HG03565 (cell line): ENCODE measurements around the gene P2RY8.
"Not testable (repeated sequence)": the region's sequence is repeated elsewhere in the genome, so short reads cannot be mapped to it uniquely, and the experiment has no call there.

Experiments used
- ATAC-seq: cut with Tn5 transposase; IDR thresholded peaks from one replicate; pipeline ENCODE4 v1.9.1; 2021; ENCODE audit warnings: mild to moderate bottlenecking, moderate library complexity; ENCODE audit not compliant: unreplicated experiment

The P2RY8 gene

DNA sequence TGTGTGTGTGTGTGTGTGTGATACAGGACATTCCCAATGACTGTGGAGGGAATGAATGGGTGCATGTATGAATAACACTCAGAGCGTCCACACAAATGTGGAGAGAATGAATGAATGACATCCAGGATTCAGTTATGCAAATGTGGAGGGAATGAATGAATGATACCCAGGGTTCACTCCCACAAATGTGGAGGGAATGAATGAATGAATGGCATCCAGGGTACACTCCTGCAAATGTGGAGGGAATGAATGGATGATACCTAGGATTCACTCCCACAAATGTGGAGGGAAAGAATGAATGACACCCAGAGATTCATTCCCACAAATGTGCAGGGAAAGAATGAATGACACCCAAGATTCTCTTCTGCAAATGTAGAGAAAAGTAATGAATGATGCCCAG lies 48.2 kb downstream of the P2RY8 start:
- no peak for ATAC-seq

DNA sequence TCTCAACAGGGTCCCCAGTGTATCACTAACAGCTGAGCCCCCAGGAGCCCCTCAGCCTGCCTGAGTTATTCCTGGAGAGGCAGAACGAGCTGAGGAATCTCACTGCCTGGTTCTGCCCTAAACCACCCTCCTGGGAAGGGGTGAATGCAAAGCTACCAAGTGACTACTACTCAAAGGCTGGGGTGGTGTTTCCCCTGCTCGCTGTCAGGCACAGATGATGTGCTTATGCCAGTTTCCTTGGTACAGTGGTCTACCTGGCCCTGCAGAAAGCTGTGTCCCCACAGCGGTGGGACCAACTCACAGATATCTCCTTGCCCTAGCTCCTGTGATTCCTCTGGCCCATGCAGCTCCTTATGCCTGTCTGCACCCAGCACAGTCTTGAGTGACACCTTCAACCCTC lies 48.8 kb downstream of the P2RY8 start:
- no peak for ATAC-seq

DNA sequence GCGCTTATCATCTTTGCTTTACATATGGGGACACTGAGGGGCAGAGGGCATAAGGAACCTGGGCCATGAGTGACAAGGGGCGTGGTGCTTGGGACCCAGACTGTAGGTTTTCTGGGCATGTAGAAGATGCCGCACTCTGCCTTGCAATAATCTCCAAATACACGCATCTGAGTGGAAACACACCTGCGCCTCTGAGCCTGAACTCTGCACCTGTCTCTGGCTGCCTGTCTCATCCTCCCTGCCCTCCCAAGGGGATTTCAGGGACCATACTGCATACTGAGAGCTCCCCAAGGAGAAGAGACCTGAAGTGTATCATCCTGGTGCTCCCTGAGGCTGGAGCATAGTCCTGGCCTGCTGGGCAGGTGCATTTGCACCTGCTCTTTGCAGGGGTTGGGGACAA lies 49.6 kb downstream of the P2RY8 start:
- no peak for ATAC-seq

DNA sequence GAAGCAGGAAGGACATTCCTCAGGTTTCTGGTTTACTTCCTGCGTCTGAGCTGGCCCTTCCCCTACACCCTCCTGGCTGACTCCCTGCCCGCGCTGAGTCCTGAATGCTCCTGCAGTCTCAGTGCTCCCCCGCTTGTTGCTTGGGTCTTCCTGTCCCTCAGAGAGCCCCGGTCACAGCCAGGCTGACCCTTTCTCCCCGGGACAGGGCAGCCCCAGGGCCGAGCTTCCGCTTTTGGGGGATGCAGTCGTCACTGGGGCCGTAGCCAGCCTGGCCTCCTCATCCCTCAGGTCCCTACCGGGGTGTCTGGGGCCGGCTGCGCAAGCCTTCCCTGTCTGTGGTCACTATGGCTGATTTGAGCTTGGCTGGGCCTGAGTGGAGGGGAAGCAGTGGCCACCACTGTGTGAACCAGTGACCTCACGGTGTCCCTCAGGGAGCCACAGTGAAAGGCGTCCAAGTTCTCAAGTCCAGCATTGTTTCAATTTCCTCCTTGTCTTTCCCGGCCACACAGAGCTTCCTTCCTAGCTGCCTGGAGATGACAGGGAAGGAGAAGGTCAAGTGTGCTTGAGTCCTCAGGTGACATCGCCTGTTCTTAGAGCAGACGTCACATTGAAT lies 50.1 kb downstream of the P2RY8 start:
- ATAC-seq, result no peak

DNA sequence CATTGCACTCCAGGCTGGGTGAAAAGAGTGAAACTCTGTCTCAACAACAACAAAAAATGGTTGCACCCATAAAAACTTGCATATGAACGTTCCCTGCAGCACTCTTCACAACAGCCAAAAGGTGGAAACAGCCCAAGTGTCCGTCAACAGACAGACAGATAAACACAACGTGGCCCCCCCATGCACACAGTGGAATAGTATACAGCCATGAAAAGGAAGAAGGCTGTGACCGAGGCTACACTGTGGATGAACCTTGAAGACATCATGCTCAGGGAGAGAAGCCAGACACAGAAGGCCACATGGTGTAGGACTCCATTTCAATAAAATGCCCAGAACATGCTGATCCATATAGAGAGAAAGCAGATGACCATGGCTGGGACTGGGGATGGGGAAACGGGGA lies 50.8 kb downstream of the P2RY8 start:
- ATAC-seq, result no peak

DNA sequence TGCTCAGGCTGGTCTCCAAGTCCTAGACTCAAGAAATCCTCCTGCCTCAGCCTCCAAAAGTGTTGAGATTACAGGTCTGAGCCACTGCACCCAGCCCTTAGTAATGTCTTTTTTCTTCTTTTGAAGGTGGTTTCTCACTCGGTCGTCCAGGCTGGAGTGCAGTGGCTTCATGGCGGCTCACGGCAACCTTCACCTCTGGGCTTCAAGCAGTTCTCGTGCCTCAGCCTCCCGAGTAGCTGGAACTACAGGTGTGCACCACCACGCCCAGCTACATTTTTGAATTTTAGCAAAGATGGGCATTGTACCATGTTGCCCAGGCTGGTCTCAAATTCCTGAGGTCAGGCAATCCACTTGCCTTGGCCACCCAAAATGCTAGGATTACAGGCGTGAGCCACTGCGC lies 52.0 kb downstream of the P2RY8 start:
- no peak for ATAC-seq

DNA sequence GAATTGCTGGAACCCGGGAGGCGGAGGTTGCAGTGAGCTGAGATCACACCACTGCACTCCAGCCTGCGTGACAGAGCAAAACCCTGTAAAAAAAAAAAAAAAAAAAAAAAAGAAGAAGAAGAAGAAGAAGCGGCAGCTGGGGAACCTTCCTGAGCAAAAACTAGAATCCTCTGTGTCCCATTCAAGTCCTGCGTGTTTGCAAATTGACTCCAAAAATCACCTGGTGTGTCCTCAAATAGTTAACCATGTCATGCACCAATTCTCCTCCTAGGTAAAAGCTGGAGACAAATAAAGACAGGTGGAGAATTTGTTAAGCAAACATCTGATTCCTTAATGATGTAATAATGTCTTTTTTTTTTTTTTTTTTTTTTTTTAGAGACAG lies 52.4 kb downstream of the P2RY8 start:
- ATAC-seq, result no peak

DNA sequence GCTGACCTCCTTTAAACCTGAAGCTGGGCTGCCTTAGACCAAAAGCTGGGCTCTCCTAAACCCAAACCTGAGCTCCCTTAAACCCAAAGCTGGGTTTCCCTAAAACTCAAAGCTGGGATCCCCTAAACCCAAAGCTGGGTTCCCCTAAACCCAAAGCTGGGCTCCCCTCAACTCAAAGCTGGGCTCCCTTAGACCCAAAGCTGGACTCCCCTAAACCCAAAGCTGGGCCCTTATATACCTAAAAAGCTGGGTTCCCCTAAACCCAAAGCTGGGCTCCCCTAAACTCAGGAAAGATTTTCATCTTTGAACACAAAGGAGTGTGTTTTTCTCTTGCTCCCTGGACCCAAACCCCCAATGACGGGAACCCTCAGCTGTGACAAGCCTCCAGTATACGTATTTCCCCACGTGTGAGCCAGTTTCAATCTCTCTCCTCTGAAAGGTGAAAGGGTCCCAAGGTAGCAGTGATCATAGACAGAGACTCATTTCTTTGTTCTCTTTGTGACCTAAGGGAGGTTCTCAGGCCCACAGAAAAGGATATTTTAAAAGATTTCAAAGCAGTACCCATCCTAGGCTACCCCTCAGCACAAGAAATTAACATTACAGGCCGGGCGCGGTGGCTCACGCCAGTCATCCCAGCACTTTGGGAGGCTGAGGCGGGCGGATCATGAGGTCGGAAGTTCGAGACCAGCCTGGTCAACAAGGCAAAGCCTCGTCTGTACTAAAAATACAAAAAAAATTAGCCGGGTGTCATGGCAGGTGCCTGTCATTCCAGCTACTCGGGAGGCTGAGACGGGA lies 52.9 kb downstream of the P2RY8 start:
- peak; percentile 39 for ATAC-seq

DNA sequence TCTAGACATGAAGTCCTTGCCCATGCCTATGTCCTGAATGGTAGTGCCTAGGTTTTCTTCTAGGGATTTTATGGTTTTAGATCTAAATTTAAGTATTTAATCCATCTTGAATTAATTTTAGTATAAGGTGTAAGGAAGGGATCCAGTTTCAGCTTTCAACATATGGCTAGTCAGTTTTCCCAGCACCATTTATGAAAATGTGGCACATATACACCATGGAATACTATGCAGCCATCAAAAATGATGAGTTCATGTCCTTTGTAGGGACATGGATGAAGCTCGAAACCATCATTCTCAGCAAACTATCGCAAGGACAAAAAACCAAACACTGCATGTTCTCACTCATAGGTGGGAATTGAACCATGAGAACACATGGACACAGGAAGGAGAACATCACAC lies 54.5 kb downstream of the P2RY8 start:
- not testable (repeated sequence) for ATAC-seq

DNA sequence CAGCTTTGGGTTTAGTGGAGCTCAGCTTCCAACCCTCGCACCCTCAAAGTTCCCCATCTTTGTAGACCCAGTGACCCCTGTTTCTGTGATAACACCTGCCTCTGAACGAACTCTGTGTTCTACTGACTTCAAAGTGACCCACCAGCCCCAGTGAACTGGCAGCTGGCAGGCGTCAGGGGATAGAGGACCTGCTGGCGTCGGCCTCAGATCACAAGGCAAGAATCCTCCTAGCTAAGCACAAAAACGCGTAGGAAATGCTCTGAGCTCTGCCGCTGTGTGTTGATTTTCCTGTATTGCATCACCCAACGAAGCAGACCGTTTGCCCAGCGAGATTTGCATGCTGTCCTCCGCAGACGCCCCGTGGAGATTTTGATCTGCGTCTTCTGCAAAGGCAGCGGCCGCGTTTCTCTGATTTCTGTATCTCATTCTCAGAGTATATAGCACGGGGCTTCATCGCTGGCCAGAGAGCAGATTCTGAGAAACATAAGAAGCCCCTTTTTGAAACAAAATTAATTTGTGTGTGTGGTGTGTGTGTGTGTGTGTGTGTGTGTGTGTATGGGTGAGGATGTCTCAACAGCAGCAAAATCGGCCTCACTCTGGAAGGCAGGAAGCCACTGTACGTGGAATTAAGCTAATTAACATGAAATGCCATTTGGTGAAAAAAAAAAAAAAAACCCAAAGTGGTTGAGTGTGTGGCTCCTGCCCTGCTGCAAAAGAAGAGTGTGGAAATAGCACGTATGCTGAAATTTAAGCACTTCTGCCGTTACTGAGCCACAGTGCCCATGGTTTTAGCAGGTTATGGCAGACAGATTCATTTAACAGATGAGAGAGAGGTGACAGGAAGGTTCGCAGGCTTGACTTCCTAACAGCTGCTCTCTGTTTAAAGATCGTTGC lies 55.1 kb downstream of the P2RY8 start:
- peak; percentile 45 for ATAC-seq

DNA sequence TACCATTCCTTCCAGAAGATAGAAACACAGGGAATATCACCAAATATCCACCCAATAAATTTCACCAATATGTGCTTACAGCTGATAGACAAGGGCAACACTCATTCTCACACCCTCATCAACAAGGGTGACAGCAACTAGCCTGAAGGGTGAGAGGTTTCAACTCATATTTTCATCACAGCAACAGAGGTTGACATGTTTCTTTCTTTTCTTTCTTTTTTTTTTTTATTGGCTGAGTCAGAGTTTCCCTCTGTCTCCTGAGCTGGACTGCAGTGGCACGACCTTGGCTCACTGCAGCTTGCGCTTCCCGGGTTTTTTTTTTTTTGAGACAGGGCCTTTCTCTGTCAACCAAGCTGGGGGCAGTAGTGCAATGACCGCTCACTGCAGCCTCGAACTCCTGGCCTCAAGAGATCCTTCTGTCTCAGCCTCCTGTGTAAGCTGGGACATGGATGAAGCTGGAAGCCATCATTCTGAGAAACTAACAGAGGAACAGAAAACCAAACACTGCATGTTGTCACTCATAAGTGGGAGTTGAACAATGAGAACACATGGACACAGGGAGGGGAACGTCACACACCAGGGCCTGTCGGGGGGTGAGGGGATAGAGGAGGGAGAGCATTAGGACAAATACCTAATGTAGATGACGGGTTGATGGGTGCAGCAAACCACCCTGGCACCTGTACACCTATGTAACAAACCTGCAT lies 56.8 kb downstream of the P2RY8 start:
- ATAC-seq, result no peak

DNA sequence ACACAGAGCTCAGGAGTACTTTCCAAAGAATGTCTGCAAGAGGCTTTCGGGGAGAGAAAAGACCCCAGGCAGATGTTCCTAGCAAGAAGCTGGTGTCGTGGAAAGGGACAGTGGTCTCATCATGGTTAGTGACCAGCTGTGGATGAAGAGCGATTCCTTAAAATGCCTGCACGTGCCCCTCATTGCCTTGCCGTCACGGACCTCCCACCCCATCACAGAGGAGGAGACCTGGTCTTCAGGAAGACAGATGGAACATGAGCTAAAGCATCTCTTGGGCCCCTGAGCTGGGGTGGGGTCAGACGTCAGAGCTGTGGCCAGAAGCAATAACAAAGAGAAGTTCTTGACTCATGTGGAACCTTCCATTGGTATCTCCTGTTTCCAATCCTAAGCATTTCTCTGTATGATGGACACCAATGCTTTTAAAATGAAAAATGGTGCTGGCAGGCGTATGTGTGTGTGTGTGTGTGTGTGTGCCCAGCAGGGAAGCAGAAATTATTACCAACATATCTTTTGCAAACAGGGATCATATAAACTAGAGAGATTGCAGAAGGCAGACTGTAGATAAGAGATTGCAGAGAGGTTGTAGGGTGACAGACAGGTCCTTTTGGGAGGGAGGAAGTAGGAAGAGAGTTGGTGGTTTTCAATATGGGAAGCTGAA lies 59.1 kb downstream of the P2RY8 start:
- ATAC-seq, result no peak

DNA sequence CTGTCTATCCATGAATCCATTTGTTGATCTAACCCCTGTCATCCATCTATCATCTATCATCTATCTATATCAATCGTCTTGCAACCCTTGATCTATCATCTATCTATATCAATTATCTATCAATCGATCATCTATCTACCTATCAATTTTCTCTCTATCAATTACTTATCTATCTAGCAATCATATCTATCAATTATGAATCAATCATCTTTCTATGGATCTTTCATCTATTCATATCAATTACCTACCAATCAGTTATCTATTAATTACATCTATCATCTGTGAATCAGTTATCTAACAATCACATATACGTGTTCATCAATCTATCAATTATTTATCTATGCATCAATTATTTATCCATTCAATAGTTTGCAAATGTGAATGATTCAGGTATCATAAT lies 59.8 kb downstream of the P2RY8 start:
- ATAC-seq, result no peak

DNA sequence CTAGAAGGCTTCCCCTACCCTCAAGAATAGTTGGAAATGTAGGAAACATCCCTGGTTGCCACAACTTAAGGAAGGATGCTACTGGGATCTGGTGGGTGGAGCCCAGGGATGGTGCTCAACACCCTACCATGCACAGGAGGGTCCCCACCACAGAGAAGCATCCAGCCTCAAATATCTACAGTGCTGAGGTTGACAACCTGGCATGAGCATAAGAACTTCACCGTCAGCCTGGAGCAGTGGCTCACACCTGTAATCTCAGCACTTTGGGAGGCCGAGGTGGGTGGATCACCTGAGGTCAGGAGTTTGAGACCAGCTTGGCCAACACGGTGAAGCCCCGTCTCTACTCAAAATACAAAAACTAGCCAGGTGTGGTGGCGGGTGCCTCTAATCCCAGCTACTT lies 60.3 kb downstream of the P2RY8 start:
- ATAC-seq, result no peak

DNA sequence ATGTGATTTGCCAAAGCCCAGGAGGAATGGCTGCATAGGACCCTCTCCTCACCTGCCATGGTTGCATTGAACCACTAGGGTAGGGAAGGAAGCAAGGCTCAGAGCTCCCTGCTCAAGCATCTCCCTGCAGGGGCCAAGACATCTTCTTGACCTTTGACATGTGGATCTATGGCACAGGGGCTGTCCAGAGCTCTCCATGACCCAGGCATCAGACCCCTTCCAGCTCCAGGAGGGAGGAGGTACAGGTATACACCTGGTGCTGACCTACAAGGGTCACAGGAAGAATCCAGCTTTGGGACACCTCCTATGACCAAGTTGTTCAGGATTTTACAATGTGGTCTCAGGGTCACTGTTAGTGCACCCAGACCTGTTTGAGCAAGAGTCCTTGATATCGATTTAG lies 61.1 kb downstream of the P2RY8 start:
- ATAC-seq, result no peak

DNA sequence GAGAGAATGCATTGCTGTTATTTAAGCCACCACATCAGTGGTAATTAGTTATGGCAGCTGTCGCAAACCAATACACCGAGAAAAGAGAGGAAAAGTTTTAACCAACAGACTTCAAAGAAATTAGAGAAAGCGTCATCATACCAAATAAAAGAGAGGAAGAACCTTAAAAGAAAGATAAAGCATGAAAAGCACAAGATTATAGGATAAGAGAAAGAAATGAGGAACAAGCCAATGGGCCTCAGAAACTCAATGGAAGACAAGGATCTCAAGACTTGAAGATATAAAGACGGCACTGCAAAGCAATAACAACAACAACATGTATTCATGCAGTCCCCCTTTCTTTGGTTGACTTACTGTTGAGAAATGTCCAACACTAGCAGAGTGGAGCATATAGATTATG lies 61.5 kb downstream of the P2RY8 start:
- no peak for ATAC-seq

DNA sequence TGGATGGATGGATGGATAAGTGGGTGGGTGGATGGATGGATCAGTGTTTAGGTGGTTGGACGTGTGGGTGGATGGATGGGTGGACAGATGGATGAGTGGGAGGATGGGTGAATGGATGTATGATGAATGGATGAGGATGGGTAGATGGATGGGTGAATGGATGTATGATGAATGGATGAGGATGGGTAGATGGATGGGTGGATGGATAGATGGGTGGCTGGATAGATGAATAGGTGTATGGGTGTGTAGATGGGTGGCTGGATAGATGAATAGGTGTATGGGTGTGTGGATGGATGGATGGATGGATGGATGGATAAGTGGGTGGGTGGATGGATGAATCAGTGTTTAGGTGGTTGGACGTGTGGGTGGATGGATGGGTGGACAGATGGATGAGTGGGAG lies 62.4 kb downstream of the P2RY8 start:
- ATAC-seq, result not testable (repeated sequence)

DNA sequence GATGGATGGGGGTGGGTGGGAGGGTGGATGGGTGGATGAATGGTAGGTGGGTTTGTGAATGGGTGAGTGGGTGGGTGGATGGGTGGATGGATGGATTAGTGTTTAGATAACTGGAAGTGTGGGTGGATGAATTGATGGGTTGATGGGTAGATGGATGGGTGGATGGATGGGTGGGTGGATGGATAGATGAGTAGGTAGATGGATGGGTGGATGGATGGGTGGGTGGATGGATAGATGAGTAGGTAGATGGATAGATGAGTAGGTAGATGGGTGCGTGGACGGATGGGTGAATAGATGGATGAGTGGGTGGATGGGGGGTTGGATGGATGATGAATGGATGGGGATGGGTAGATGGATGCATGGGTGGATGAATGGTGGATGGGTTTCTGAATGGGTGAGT lies 64.0 kb downstream of the P2RY8 start:
- ATAC-seq, result no peak

DNA sequence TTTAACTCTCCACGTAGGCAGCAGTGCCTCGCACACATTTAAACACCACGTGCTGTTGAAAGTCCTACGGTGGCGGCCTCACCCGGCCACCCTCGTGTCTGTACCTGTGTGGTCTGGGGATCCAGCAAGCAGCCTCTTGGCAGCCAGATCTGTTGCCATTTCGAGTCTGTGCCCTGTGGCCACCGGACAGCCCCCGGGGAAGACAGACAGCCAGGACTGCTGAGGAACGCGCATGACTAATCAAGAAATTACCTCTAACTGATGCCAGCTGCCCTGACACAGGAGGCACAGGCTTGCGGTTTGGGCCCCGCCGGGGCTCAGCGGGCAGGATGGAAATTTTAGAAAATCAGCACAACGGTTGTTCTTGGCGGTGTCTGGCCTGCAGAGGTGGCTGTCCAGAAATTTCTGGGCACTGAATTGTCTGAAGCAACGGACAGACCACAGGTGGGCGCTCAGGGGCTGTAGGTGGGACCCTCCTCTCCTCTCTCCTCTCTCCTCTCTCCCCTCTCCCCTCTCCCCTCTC lies 68.7 kb downstream of the P2RY8 start:
- ATAC-seq, result peak; percentile 36

DNA sequence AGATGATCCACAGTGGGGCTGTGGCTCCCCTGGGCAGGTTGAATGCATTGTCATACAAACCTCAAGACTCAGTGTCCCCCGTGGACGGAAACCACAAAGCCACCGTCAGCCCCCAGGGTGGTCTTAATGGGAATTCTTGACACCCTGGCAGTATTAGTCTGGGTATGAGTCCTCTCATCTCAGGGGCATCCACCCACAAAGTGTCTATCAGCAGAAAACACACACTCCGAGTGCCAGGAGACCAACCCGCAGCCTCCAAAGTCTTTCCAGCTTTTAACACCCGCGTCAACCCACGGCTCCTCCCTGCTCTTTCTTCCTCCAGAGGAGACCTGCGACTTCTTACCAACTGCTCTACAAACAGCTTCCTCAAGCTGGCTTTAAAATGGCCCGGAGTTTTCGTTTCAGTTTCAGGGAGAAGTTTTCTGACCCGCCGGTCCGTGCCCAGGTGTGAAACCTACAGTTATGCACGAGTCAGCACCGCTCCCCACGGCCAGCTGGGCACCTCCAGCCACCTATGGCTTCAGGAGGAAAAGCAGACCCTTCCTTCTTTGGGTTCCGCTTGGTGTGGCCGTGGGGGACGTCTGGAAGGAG lies 69.9 kb downstream of the P2RY8 start:
- peak; percentile 44 for ATAC-seq
